ENCODE measurements around the gene CHD6.
A peak's percentile ranks its signal among the peaks of the same experiment; 100 is the strongest.

Gene CHD6

DNA sequence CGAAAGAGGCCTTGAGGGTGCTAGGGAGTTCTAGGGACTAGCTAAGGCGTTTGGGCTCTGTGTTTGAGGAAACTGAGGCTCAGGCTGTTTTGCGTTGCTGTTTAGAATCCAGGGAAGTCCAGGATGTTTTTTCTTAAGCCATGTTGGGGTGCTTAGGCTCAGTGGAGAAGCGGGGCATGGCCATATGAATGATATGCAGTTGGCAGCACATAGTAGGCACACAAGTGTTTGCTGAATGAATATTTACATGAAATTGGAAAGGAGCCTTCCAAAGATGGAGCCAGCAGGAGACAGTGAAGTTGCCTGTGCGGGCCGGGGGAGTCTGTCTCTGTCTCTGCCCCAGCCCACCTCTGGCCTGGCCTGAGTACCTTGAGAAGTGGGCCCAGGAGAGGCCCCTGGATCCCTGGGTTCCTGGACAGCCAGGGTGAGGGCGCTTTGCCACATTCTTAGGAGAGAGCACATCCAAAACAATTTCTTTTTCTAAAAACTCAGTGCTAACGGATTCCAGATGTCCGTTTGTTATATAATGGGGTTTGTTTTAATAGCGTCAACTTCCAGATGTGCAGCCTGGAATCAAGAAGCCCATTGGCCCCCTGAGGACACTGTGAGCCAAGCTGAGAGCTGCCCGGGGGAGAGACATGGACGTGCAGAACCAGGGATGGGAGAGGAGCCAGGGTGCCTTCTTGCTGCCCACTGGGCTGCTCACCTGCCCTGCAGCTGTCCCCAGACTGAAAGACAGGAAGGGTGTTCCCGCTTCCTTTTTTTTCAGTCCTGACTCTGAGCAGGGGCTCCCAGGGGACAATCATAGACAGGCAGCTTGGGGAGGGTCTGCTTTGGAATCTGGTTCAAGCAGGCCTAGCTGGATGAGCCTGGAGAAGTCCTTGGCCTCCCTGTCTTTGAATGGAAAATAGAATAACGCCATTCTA lies 231.4 kb downstream of the CHD6 start:
- FAIRE-seq (no peak), DNase-seq (ENCODE audit: extremely low spot score, insufficient read length, low read depth) (no peak)

DNA sequence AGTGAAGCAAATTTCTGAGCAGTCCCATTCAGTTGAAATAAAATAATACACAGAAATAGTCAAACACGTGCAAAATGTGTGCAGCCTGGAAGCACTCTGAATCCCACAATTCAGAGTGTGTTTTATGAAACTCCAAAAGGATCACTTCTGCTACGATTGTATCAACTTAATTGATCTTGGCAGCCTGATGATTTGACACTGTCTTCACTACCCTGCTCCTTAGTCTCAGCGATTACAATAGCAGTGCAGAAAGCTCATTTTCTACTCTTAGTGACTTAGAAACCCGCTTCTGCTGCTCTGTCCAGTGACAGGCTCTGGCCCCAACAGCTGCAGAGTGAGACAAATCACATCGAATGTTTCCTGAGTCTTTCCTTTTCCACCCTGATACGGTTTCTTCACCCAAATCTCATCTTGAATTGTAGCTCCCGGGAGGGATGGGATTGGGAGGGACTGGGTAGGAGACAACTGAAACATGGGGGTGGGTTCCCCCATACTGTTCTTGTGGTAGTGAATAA lies 235.3 kb downstream of the CHD6 start:
- DNase-seq (ENCODE audit: extremely low spot score, insufficient read length, low read depth) (no peak), FAIRE-seq (no peak)

DNA sequence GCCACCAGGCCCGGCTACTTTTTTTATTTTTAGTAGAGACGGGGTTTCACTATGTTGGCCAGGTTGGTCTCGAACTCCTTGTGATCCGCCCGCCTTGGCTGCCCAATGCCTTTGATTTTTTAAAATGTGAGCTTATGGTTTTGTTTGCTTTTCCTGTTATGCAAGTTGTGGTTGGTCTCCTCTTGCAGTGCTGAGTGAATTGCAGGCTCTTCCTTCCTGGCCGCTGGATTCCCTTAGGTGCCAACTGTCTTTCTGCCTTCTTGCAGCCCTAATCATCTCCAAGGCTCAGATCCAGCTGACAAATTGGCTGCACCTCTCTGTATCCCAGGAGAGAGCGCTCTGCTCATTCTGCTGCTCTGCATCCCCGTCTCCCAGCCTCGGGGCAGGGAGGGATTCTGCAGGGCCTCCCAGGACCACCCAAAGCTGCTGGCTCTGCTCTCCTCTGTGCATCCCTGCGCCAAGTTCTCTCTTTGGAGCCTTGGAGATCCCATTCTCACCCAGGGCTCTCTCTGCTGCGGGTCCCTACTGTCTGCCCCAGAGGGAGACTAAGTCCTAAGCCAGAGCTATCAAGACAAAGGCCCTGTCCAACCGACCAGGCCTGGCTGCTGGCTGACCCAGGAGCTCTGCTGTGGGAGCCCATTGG lies 237.5 kb downstream of the CHD6 start:
- DNase-seq (ENCODE audit: extremely low spot score, insufficient read length, low read depth) (no peak), FAIRE-seq (no peak)

DNA sequence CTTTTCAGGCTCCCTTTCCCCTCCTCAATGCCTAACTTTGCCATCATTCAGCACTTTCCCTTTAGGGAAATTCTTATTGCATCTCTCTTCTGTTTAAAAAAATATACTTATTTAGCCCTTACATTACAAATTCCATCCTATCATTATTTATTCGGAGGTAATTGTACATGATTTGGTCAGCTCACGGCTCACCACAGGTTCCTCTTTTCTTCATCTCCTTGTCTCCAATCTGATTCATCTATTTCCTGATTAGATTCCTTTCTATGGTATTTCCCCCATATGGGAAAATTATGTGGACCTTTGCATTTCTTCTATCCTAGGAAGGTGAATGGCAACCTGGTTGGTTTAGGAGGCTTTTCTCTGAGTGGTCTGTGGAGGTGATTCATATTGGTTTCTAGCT lies 238.6 kb downstream of the CHD6 start:
- FAIRE-seq = no peak
- no peak for DNase-seq (ENCODE audit: extremely low spot score, insufficient read length, low read depth)

DNA sequence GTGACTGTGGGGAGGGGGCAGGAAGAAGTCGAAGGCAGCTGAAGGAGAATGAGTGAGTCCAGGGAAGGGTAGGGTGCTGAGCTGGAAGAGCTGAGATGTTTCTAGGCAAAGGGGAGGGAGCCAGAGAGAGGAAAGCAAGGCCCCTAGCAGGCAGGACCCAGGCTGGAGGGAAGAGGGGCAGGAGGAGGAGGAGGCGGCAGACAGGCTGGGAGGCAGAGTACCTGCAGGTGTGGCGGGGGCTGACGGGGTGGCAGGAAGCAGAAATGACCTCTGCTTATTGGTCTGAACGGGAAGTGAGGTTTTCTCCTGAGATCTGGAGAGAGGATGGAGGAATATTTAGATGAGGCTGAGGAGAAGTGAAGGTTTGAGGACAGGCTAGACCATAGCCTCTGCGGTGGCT lies 240.9 kb downstream of the CHD6 start:
- no peak for DNase-seq (ENCODE audit: extremely low spot score, insufficient read length, low read depth)
- FAIRE-seq = no peak

DNA sequence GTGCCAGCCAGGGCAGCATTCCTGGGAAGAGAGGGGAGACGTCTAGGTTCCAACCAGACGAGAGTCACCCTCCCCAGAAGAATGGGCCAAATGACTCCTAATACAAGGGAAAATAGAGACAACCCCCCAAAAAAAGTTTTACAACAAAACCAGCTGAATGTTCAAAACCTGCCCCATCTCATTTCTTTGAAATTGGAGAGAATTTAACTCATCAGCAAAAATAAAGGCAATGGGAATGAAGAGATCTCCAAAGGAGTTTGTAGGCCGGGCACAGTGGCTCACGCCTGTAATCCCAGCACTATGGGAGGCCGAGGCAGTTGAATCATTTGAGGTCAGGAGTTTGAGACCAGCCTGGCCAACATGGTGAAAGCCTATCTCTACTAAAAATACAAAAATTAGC lies 241.8 kb downstream of the CHD6 start:
- DNase-seq (ENCODE audit: extremely low spot score, insufficient read length, low read depth) = no peak

DNA sequence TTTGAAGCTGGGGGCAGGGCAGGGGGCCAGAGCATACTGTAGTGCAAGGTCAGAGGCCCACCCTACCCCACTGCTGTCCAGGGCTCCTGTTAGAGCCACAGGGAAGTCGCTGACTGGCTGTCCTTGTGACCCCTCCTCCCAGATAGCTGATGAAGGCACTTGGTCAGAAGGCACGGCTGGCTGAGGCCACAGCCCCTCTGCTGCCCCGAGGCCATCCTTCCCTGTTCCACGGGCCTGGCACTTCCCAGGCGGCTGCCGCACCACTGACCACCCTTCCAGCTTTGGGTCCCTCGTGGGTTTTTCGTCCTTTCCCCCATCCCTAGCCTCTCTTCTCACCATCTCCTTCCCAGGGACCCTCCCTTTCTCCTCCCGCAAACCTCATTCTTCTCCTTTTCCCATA lies 242.3 kb downstream of the CHD6 start:
- FAIRE-seq = no peak

More for the DNA sequence above, 241.8 kb downstream of the CHD6 start:
- no peak for FAIRE-seq

DNA sequence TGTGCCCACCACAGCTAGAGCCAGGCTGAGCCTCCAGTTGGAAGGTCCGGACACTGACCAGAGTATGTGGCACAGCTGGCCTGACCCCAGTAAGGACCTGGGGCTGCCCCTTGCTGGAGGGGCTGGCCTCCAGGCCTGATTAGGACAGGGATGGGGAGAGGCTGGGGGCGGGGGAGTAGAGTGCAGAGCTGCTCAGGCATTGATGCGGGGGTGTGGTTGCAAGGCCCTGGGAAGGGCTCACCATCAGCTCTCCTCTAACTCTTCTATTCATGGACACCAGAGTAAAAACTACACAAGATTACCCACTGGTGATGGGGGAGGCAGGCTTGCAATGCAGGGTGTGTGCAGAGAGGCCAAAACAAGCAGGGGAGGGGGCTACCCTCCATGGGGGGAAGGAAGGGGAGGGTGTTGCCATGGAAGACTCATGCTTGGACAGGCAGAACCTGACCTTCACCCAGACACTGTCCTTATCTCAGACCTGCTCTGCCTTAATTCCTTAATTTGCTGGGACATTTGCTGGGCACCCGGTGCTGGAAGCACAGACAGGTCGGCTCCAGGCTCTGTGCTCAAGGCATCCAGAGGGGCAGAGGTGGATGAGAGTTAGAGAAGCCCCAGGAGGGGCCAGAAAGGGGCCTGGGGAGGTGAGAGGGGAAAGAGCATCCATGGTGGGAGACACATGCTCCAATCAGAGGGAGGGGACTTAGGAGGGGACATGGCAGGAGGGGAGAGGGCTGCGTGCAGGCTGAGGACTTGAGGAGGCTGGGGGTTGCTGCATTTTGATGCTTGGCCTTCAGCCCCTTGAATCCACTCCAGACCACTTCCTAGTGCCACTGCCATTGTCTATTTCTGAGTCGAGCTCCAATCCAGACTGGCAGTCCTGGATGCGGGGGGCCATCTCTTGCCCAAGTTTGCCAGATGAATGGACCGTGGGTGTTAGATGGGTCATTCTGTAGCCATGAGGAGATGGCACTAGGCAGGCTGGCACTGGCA lies 244.0 kb downstream of the CHD6 start:
- no peak for FAIRE-seq

More for the DNA sequence above, 242.3 kb downstream of the CHD6 start:
- no peak for DNase-seq (ENCODE audit: extremely low spot score, insufficient read length, low read depth)

DNA sequence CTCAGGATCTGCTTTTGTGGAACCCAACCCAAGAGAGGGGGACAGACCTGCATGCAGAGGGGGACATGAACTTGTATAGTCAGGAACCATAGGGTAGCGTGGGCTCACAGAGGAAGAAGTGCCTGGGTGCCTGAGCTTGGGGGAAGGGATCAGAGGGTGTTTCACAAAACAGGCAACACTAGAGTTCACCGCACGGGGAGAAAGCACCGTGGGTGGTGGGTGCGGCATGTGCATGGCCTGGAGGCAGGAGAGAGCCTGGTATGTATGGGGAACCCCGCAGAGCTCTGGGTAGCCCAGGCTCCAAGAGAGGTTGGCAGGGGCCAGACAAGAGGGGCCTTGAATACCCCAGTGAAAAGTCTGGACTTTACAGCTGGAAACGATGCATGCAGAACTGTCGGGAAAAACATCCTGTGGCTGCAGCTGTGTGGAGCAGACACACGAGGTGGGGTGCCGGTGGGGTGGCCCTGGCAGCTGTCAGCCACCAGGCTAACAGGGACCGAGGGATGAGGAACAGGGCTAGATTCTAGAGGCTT lies 244.9 kb downstream of the CHD6 start:
- FAIRE-seq (no peak), DNase-seq (ENCODE audit: extremely low spot score, insufficient read length, low read depth) (no peak)

More for the DNA sequence above, 244.0 kb downstream of the CHD6 start:
- DNase-seq (ENCODE audit: extremely low spot score, insufficient read length, low read depth) = no peak

DNA sequence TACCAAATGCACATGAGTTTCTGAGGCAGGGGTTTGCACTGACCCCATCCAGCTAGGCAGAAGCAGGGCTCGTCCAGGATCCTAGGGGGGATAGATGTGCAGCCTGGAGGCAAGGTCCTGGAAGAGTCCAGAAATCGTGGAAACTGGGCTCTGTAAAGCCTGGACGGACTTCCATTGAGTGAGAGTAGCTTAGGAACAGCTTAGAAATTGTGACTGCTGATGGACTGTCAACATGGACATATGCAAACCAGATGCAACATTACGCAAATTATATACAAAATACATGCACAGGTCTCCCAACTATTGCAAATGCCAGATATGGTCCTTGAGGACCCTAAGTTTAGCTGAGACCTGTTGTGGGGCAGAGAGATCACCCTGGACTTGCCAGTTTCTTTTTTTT lies 246.8 kb downstream of the CHD6 start:
- DNase-seq (ENCODE audit: extremely low spot score, insufficient read length, low read depth) (no peak), FAIRE-seq (no peak)

DNA sequence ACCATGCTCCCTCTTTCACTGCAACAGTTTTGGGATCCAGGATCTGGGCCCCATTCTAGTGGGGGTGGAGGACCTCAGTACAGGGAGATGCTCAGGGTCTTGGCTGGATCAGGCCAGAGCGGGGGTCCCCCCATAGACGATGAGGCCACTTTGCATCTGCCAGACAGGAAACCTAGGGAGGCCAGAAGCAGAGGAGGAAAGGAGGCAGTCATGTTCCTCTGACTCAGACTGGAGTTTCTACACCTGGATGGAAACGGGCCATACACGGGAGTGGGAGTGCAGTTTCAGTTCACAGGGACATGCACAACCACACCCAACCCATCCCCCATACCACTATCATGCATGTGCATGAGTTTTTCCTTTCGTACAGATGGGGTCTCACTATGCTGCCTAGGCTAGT lies 248.0 kb downstream of the CHD6 start:
- DNase-seq (ENCODE audit: extremely low spot score, insufficient read length, low read depth) = no peak
- FAIRE-seq = no peak

DNA sequence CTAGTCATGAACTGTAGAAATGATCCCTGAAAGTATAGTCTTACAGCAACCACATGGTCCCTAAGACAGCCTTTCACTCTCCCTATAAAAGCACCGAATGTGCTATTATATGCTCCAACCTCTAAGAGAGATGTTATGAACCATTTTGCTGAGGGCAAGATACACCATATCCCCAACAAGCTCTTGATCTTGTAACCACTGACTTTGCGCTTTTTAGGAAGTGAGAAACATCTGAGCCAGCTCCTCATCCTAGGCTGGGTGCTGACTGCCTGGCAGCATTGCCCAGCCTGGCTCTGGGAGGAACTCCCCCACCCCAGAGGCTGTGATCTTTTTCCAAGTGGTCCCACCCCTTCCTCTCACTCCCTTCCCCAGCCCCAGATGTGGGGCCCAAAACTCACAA lies 248.5 kb downstream of the CHD6 start:
- FAIRE-seq (peak; percentile 31), DNase-seq (ENCODE audit: extremely low spot score, insufficient read length, low read depth) (no peak)

DNA sequence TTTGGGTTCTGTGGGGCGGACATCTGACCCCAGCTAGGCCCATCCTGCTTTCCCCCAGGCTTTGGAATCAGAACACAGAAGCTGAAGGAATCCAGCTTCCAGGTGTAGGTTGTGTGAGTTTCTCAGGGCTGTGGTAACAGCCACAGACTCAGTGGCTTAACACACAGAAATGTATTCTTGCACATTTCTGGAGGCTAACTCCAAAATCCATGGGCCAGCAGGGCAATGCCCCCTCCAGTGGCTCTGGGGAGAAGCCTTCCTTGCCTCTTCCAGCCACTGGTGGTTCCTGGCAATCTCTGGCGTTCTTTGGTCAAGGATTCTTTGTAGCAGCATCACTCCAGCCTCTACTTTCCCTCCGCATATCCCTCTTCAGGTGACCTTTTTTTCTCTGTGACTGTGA lies 250.2 kb downstream of the CHD6 start:
- no peak for DNase-seq (ENCODE audit: extremely low spot score, insufficient read length, low read depth)
- no peak for FAIRE-seq

DNA sequence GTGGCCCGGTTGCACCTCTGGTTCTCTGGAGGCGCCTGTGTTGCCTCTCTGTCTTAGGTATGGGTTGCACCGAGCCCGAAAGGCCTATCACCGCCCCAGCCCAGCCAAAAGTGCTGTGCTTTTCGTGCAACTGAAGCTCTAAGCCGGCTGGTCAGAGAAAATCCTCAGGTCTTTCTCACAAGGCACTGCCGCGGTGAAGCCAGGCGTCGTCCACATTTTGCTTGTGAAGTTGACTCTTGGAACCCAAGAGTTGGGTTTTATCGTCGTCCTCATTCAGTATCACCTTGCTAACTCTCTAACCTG lies 250.8 kb downstream of the CHD6 start:
- DNase-seq (ENCODE audit: extremely low spot score, insufficient read length, low read depth) (no peak), FAIRE-seq (no peak)

DNA sequence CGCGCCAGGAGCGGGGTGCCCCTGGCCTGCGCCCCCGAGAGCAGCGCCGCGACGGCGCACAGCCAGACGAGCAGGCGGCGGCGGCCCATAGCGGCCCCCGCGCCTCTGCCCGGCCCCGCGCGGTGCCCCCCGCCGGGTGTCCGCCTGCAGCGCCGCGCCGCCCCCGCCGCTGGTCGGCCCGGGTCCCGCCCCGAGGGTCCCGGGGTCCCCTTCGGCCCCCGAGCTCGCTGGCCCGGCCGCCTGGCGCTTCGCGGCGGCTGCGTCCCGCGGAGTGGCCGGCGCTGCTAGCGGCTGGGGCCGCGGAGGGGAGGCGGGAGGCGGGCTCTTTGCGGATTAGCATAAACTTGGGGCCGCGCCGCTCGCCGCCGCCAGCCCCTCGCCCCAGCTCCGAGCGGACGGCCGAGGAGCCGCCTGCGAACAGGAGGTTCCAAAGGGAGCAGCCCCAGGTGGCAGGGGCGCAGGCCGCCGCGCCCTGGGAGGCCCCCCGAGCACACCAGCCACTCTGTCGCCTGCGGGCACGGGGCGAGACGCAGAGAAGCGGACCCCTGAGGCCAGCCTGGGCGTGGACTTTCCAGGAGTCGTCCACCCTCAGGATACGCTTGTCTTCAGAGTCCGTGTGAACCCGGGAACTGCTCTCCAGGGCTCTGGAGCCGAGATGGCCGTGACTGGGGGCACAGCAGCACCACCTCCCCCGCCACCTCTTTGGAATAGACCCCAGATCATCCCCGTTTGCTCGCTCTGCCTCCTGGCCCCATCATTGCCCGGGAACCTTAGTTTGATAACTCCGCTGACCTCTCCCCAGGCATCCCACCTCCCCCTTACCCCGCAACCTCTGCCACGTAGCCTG lies 251.4 kb downstream of the CHD6 start, which contains the start of gene EMILIN3:
TSS of gene EMILIN3 (minus strand) at position 273 of the 847 bp plus-strand sequence. CDS start at position 89, 184 bp downstream.
- DNase-seq (ENCODE audit: extremely low spot score, insufficient read length, low read depth) = no peak
- no peak for FAIRE-seq

DNA sequence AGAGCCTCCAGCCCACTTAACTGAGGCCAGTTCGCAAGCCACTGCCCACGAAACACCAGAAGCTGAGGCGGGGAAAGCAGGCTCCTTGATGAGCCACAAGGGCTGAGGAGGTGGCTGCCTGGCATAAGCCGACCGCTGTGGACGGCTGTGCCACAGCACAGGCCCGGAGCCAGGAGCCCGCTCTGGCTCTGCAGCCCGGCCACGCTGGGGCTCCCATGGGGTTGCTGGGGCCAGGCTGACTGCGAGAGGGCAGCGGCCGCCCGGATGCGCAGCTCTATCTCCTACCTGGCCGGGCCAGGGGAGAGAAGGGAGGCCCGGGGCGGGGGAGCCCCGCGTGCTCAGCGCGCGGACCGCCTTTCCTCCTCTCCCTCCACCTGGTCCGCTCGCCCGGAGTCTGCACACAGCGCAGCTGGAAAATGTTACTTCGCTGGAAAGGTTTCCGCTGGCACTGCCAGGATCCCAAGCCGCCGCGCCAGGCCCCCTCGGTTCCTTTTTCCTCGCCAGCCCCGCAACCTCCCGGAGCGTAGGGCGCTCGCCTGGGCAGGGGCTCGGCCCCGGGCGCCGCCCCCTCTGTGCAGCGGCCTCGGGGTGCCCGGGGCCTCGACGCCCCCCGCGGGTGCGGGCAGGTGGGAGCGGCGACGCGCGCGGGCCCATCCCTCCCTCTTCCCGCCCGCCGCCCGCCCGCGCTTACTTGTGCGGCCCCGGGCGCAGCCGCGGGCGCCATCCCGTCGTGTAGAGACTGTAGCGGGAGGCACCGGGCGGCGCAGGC lies 252.2 kb downstream of the CHD6 start:
- no peak for DNase-seq (ENCODE audit: extremely low spot score, insufficient read length, low read depth)

DNA sequence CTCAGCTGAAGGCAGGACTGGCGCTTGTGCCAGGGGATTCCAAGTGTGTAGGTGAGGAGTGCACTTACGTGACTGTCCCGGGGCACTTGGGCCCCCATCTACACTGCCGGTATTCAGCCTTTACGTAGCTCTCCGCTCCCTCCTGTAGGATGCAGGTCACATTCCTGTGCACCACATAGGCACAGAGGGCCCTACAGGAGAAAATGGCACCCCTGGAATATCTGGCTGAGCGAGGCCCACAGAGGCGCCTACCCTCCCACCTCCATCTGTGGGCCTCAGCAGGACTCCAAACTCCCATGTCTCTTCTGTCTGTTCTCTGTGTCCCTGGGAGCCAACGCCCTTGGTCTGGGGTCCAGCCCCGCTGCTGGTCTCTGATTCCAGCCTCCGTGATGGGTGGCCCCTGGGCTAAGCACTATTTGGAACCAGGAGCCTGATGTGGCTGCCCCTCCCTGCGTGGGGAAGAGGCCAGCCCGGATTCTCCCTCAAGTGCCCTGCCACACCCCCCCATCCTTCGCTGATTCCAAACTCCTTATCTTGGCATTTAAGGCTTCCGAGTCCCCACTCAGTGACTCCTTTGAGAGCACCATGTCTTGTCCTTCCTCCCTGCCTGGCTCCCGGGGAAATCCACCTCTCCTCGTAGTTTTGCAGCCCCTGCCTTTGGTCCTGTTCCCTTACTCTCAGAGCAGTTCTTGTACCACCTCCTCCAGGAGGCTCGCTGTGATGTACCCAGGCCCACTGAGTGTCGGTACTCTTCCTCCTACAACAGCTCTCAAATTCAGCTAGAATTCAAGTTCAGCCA lies 253.0 kb downstream of the CHD6 start:
- FAIRE-seq (no peak), DNase-seq (ENCODE audit: extremely low spot score, insufficient read length, low read depth) (no peak)

More for the DNA sequence above, 252.2 kb downstream of the CHD6 start:
- FAIRE-seq = no peak

All from GM18507 (cell line).